Spleen (tissue), 11 donors: ENCODE data around the gene OSGEPL1. TPM values are rescaled to one million over a fixed set of nuclear protein-coding genes. Genes with fewer than 3 reads are reported as not detected.
A peak's percentile ranks its signal among the peaks of the same experiment; 100 is the strongest.

ENCODE experiments used
- DNase-seq: peaks from one replicate; pipeline ENCODE4 v3.0.0-alpha.2; 2020
- H3K27ac ChIP-seq, 8 donors: fragments of 200-600 bp; sonication (generic) in 7 of 8; 1 replicate in 4 of 8; 2 replicates in 4 of 8; pipeline versions ENCODE4 v1.5.0 to v1.8.0; 2016 to 2021; ENCODE audit warnings: inconsistent platforms in 4 of 8, mild to moderate bottlenecking in 4 of 8, moderate library complexity in 1 of 8
- H3K27me3 ChIP-seq, 7 donors: fragments of 200-600 bp; sonication (generic) in 6 of 7; replicated peaks in 1 of 7; 1 replicate in 4 of 7; 2 replicates in 3 of 7; pipeline versions ENCODE4 v1.5.0 to v1.8.0; 2016 to 2021; ENCODE audit warnings: inconsistent platforms in 3 of 7, mild to moderate bottlenecking in 1 of 7
- H3K36me3 ChIP-seq, 6 donors: fragments of 200-600 bp; sonication (generic) in 5 of 6; 1 replicate in 4 of 6; 2 replicates in 2 of 6; pipeline versions ENCODE4 v1.5.0 to v1.8.0; 2016 to 2021; ENCODE audit warnings: inconsistent platforms in 2 of 6
- H3K4me1 ChIP-seq, 6 donors: fragments of 200-600 bp; sonication (generic) in 5 of 6; 1 replicate in 3 of 6; 2 replicates in 3 of 6; pipeline versions ENCODE4 v1.5.0 to v1.8.0; 2016 to 2021; ENCODE audit warnings: inconsistent platforms in 3 of 6
- H3K4me3 ChIP-seq, 8 donors: fragments of 200-600 bp; sonication (generic) in 7 of 8; 1 replicate in 4 of 8; 2 replicates in 4 of 8; pipeline versions ENCODE4 v1.5.0 to v1.8.0; 2016 to 2021; ENCODE audit warnings: inconsistent platforms in 4 of 8, mild to moderate bottlenecking in 4 of 8, moderate library complexity in 2 of 8
- H3K9me3 ChIP-seq, 8 donors: fragments of 200-600 bp; sonication (generic) in 7 of 8; 1 replicate in 4 of 8; 2 replicates in 4 of 8; pipeline versions ENCODE4 v1.5.0 to v1.8.0; 2016 to 2021; ENCODE audit warnings: inconsistent platforms in 4 of 8
- POLR2A ChIP-seq, 3 donors: fragments of 450-650 bp; IDR thresholded peaks; one replicate each; pipeline ENCODE4 v1.5.1; 2017; ENCODE audit warnings: antibody characterized with exemption in 3 of 3, mild to moderate bottlenecking in 1 of 3
- POLR2AphosphoS5 ChIP-seq, 3 donors: sonication (generic); formaldehyde crosslinking; IDR thresholded peaks; one replicate each; pipeline ENCODE4 v1.5.1; 2017; ENCODE audit warnings: antibody characterized with exemption in 3 of 3
- WGBS, 5 donors: extraction: QIAGEN DNeasy Blood & Tissue Kit in 3 of 5; methylation state at CpG; one replicate each; pipeline versions ENCODE4 v1.1.5 to v1.1.7; 2013 to 2018; 5-methylcytosine and 5-hydroxymethylcytosine counted together
- intact Hi-C: fragments of 100-400 bp; cut with DNase I; formaldehyde crosslinking; loops from one replicate; pipeline ENCODE4 v1.15.0; 2023; ENCODE audit warnings: low total_unique reads
- polyA plus RNA-seq, 3 donors: library from polyadenylated mRNA; stranded (reverse); fragments of 200-250 nt; gene quantifications; one replicate each; pipeline ENCODE4 v1.2.1, GENCODE V29; 2013
- total RNA-seq, 7 donors: library from RNA; depleted of rRNA in 3 of 7; stranded (reverse); fragments of >200 nt in 3 of 7; fragmentation: NEBNext Ultra II Directional in 4 of 7; extraction: Animal tissue kit (Norgen Biotek cat#: 25700) in 4 of 7; gene quantifications; one replicate each; pipeline versions ENCODE4 v1.1.0 to v1.2.1, GENCODE V29; 2016 to 2021
- TF ChIP-seq, protein P1 (sequence below), 11 experiments: fragments of 200-600 bp in 7 of 11; fragments of 450-650 bp in 4 of 11; sonication (generic) in 4 of 11; IDR thresholded peaks in 8 of 11; conservative IDR thresholded peaks in 3 of 11; 1 replicate in 7 of 11; 2 replicates in 4 of 11; pipeline versions ENCODE4 v1.4.0 to v1.8.0; 2016 to 2021; ENCODE audit warnings: antibody characterized with exemption in 11 of 11, inconsistent platforms in 4 of 11, mild to moderate bottlenecking in 1 of 11
- donor health status: healthy with polysubstance abuse.
- donor health status: DM: no; HTN: no; CAD: no; lungs with moderate emphysema.
- donor health status: DM: no; HTN: no; CAD: no.
- donor health status: Bipolar disorder and iron deficiency.
- donor health status: healthy.
- donor health status: DM: no; HTN: no; CAD: no.
- donor health status: DM: yes; HTN: yes; CAD: no.

Gene OSGEPL1
- total and polyA plus RNA-seq, 10 donors = 6.2 to 13.9 (median 7.9) TPM

- Histone ChIP-seq H3K27ac (no peak overlapping the region), H3K36me3 (peaks cover 0 to 10% (median under 1%) of the 10 kb centered on the region in 6 donors), H3K4me1 (peaks cover 0 to 12% (median 4%) of the 10 kb centered on the region in 6 donors), H3K27me3 (no peaks in the 10 kb centered on the region), H3K9me3 (no peaks in the 10 kb centered on the region), H3K4me3 (no peak overlapping the region)
- intact Hi-C loops = no loop called here
- 48 to 49% (median 49%) methylated on average over 2 of the region's 2 CpGs for WGBS, 5 donors
- no peak for DNase-seq
- TF ChIP-seq POLR2A (IDR thresholded peaks at IDR 0.05) = no peak
Observed at GRCh38 chr2:189700681-189701080, 61.9 kb downstream of the OSGEPL1 start.

DNA sequence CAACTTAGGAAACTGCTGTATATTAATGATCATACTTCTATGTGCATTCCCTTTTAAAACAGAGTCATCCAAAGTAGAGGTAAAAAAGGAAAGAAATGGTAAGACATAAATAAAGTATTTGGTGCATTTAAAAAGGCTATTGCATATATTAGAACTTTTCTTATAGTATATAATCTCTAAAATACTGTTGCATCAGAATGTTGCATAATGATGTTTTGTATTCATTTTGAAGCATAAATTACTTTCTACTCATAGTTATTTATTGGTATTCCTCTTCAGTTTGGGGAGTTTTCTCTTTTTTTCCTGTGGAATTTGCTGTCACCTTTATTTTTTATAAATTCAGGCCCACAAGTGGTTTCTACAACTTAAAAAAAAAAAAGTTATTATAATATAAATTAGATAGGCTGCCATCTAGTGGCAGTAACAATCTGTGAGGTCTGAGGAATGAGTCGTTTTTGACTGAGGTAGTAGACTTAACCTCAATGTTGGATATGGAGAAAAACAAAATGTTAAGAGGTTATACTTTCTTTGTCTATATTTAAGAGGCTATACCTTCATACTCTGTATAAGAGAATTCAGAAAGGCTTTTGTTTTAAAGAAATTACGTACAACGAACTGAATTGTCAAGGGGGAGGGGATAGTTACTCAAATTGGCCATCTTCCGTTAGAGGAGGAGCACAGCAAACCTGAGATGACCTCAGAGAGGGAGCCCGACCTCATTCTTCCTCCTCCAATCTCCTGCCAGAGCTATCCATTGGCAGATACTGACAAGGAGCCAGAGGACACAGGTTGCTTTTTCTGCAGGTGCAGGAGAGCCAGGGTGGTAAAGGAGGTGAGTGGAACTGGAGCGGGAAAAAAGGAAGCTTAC is 64.3 kb downstream of the OSGEPL1 start:
- H3K36me3 ChIP-seq = peaks cover 0 to 6% (median 0%) of the 10 kb centered on the region in 6 donors
- no peaks in the 10 kb centered on the region for H3K27me3 ChIP-seq
- peak overlapping the region in 1 of 8 donors; percentile 34 for H3K27ac ChIP-seq
- DNase-seq = no peak
- intact Hi-C loops = loop anchor here (5.0 kb wide), 1 partner anchor 36 kb away; the partner anchor contains the start of gene ASNSD1
- H3K9me3 ChIP-seq = no peaks in the 10 kb centered on the region
- peaks cover 0 to 12% (median 4%) of the 10 kb centered on the region in 6 donors for H3K4me1 ChIP-seq
- no peak overlapping the region for H3K4me3 ChIP-seq
- TF ChIP-seq, protein P1, sequence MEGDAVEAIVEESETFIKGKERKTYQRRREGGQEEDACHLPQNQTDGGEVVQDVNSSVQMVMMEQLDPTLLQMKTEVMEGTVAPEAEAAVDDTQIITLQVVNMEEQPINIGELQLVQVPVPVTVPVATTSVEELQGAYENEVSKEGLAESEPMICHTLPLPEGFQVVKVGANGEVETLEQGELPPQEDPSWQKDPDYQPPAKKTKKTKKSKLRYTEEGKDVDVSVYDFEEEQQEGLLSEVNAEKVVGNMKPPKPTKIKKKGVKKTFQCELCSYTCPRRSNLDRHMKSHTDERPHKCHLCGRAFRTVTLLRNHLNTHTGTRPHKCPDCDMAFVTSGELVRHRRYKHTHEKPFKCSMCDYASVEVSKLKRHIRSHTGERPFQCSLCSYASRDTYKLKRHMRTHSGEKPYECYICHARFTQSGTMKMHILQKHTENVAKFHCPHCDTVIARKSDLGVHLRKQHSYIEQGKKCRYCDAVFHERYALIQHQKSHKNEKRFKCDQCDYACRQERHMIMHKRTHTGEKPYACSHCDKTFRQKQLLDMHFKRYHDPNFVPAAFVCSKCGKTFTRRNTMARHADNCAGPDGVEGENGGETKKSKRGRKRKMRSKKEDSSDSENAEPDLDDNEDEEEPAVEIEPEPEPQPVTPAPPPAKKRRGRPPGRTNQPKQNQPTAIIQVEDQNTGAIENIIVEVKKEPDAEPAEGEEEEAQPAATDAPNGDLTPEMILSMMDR (IDR thresholded peaks at IDR 0.05 in 8 of 11, conservative IDR thresholded peaks at IDR 0.05 in 3 of 11) = peak in 10 of 11 experiments; percentile 15 to 78 (median 64)
- no peak for TF ChIP-seq POLR2A (IDR thresholded peaks at IDR 0.05)
- TF ChIP-seq POLR2AphosphoS5 (IDR thresholded peaks at IDR 0.05) = no peak
- WGBS, 5 donors = 38 to 54% (median 42%) methylated on average over 6 of the region's 6 CpGs

Other genes starting within 250 kb of the OSGEPL1 start
- gene SLC40A1, start 182.0 kb downstream of the OSGEPL1 start, total RNA-seq = 100 to 1,000 TPM; 315 to 843 (median 492) TPM
- gene SLC40A1, start 182.0 kb downstream of the OSGEPL1 start, polyA plus RNA-seq = 100 to 1,000 TPM in 2 of 3 donors, 10 to 100 TPM in 1; 55.7 to 116 (median 102) TPM
- gene ASNSD1, start 101.3 kb downstream of the OSGEPL1 start, total RNA-seq = 10 to 100 TPM; 28.1 to 50.8 (median 33.9) TPM
- 10 to 100 TPM; 30.1 to 33.4 (median 30.4) TPM for gene ASNSD1, start 101.3 kb downstream of the OSGEPL1 start, polyA plus RNA-seq
- gene ANKAR, start 88.1 kb downstream of the OSGEPL1 start, total RNA-seq = 10 to 100 TPM; 10.8 to 32.3 (median 16.2) TPM
- 1 to 10 TPM; 3.1 to 3.6 (median 3.5) TPM for gene ANKAR, start 88.1 kb downstream of the OSGEPL1 start, polyA plus RNA-seq
- 100 to 1,000 TPM in 4 of 7 donors, 10 to 100 TPM in 3; 61.9 to 276 (median 109) TPM for gene ORMDL1, start 21.5 kb upstream of the OSGEPL1 start, total RNA-seq
- gene ORMDL1, start 21.5 kb upstream of the OSGEPL1 start, polyA plus RNA-seq = 100 to 1,000 TPM; 125 to 207 (median 152) TPM
- 10 to 100 TPM; 15.3 to 39.3 (median 28.6) TPM for gene PMS1, start 21.7 kb upstream of the OSGEPL1 start, total RNA-seq
- gene PMS1, start 21.7 kb upstream of the OSGEPL1 start, polyA plus RNA-seq = 10 to 100 TPM; 12.6 to 18.6 (median 16.0) TPM